Effector memory CD8-positive, alpha-beta T cell (primary cell): Measurements from ENCODE around the gene DHX9.

Source experiments
- ATAC-seq: fragments of 150-1000 bp; cut with Tn5 transposase; replicated peaks from 2 replicates; pipeline ENCODE4 v1.10.0; 2021; ENCODE audit warnings: mild to moderate bottlenecking, moderate library complexity
- DNase-seq, 3 experiments: peaks; one replicate each; pipeline ENCODE4 v3.0.0; 2021
- H3K27ac Mint-ChIP-seq, 2 donors: one replicate each; pipeline ENCODE4 v1.8.0; 2022; ENCODE audit warnings: mild to moderate bottlenecking in 2 of 2, mixed read lengths in 2 of 2, moderate library complexity in 2 of 2
- H3K27me3 Mint-ChIP-seq, 2 donors: one replicate each; pipeline ENCODE4 v1.8.0; 2022; ENCODE audit warnings: mixed read lengths in 2 of 2
- H3K36me3 Mint-ChIP-seq: one replicate; pipeline ENCODE4 v1.8.0; 2022; ENCODE audit warnings: mild to moderate bottlenecking, moderate library complexity, mixed read lengths; ENCODE audit not compliant: insufficient read depth
- H3K4me1 Mint-ChIP-seq, 2 donors: one replicate each; pipeline ENCODE4 v1.8.0; 2022; ENCODE audit warnings: low read depth in 2 of 2, mixed read lengths in 2 of 2
- H3K4me3 Mint-ChIP-seq, 2 donors: one replicate each; pipeline ENCODE4 v1.8.0; 2022; ENCODE audit warnings: mild to moderate bottlenecking in 2 of 2, mixed read lengths in 2 of 2, moderate library complexity in 2 of 2
- H3K9me3 Mint-ChIP-seq, 2 donors: one replicate each; pipeline ENCODE4 v1.8.0; 2022; ENCODE audit warnings: mixed read lengths in 2 of 2

The DHX9 gene

DNA sequence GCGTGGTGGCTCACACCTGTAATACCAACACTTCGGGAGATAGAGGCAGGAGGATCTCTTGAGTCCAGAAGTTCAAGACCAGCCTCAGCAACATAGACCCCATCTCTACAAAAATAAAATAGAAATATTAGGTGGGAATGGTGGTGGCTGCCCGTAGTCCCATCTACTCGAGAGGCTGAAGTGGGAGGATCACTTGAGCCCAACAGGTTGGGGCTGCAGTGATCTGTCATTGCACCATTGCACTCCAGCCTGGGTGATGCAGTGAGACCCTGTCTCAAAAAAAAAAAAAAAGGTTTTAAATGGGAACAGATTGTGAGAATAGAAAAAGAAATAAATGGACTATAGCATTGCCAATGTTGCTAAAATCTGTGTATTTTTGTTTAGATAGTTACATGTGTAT is 11.2 kb downstream of the DHX9 start:
- H3K36me3 Mint-ChIP-seq: peaks cover 98% of the 10 kb centered on the region
- H3K4me1 Mint-ChIP-seq: peaks cover 17 to 36% of the 10 kb centered on the region in 2 donors
- H3K9me3 Mint-ChIP-seq: no peaks in the 10 kb centered on the region
- no peaks in the 10 kb centered on the region for H3K27me3 Mint-ChIP-seq
- DNase-seq (no peak), ATAC-seq (no peak)
- peak overlapping the region; percentile 55 to 82 for H3K27ac Mint-ChIP-seq
- H3K4me3 Mint-ChIP-seq: no peak overlapping the region

DNA sequence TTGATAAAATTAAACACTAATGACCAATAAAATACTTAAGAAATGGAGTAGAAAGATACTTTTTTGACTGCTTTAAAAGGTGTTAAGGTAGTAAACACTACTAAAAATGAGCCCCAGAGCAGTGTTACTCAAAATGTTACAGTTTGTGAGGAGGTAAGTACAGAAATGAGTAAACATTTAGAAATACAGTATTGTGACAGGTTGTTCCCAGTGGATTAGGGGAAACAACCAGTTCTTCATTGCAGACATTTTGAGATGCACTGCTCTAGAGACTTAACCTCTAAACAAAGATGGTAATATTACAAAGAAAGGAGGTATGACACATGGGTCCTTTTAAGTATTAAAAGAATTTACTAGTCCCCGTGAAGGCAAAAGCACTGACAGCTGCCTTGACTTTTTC is 12.7 kb downstream of the DHX9 start:
- peak overlapping the region in 1 of 2 donors; percentile 10 for H3K27ac Mint-ChIP-seq
- H3K27me3 Mint-ChIP-seq: no peaks in the 10 kb centered on the region
- no peaks in the 10 kb centered on the region for H3K9me3 Mint-ChIP-seq
- no peak for ATAC-seq
- no peak overlapping the region for H3K4me3 Mint-ChIP-seq
- H3K36me3 Mint-ChIP-seq: peaks cover 98% of the 10 kb centered on the region
- no peak for DNase-seq
- H3K4me1 Mint-ChIP-seq: peaks cover 16 to 23% of the 10 kb centered on the region in 2 donors

DNA sequence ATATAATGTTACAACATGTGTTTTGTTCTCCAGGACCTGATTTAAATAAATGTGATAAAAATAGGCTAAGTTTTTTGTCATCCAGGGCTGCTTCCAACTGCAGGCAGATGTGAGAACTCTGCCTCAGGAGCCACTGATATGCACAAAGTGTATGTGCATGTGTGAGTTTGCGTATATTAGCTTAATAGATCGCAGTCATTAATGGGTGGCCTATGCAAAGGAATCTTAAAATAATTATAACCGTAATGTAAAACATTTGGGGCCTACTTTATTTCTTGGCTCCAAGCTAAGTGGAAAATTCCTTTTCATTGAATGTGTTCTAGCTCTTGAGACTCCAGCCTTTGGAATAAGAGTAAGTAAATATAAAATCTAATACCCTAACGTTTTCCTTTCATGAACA is 16.8 kb downstream of the DHX9 start:
- H3K4me1 Mint-ChIP-seq: no peaks in the 10 kb centered on the region
- H3K27ac Mint-ChIP-seq: peak overlapping the region in 1 of 2 donors; percentile 49
- ATAC-seq (no peak), DNase-seq (no peak)
- no peak overlapping the region for H3K4me3 Mint-ChIP-seq
- H3K27me3 Mint-ChIP-seq: no peaks in the 10 kb centered on the region
- no peaks in the 10 kb centered on the region for H3K9me3 Mint-ChIP-seq
- peaks cover 100% of the 10 kb centered on the region for H3K36me3 Mint-ChIP-seq

DNA sequence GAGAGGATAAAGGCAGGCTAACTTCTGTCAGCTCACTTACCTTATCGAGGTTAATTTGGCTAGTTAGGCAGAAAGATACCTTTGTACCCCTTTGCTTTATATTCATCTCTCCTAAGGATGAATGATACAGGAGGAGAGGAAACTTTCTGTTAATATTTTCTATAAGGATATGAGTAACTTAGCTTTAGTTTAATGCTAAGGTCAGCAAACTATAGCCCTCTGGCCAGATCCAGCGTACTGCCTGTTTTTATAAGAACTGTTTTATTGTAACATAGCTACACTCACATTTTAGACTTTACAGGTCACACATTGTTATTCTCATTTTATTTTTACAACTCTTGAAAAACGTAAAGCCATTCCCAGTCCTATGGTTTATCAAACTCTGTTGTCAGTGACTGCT is 18.1 kb downstream of the DHX9 start:
- H3K27ac Mint-ChIP-seq: no peak overlapping the region
- no peaks in the 10 kb centered on the region for H3K9me3 Mint-ChIP-seq
- H3K4me3 Mint-ChIP-seq: no peak overlapping the region
- ATAC-seq (no peak), DNase-seq (no peak)
- peaks cover 3 to 4% of the 10 kb centered on the region in 2 donors for H3K4me1 Mint-ChIP-seq
- no peaks in the 10 kb centered on the region for H3K27me3 Mint-ChIP-seq
- H3K36me3 Mint-ChIP-seq: peaks cover 100% of the 10 kb centered on the region

DNA sequence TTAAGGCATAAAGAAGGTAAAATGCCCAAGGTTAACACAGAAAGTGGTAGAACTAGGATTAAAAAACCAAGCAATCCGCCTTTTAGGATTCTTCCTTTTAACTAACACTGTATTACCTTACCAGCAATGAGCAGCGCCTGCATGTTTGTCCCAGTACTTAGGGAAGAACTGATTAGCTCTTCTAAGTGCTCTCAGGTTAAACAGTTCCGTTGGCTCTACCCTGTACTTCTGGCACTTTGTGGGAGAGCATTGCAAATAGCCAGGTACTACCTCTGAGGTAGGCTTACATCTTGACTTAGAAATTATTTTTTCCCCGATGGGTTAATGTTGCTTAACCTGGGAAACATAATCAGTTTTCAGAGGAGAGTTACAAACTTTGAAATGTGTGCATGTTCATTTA is 21.5 kb downstream of the DHX9 start:
- Mint-ChIP-seq H3K4me1 (peaks cover 4 to 11% of the 10 kb centered on the region in 2 donors), H3K27me3 (no peaks in the 10 kb centered on the region), H3K9me3 (no peaks in the 10 kb centered on the region), H3K27ac (no peak overlapping the region), H3K4me3 (no peak overlapping the region), H3K36me3 (peaks cover 94% of the 10 kb centered on the region)
- no peak for ATAC-seq
- no peak for DNase-seq

DNA sequence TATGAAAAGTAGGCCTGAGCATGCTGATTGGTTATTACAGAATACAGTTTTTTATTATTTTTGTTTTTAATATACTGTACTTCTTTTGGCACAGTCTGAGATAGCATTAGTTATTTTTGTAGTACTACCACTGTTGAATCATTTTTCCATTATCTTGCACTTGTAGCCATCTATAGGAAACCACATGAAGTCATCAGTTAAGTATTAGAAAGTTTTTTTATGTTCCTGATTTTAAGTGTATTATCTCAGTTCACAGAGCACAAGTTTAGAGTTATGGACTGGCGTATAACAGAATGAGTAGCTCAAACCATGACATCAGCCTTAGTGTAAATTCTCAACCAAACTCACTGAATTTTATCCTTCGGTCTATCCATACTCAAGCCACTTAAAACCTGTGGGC is 22.8 kb downstream of the DHX9 start:
- H3K4me1 Mint-ChIP-seq: peaks cover 6 to 13% of the 10 kb centered on the region in 2 donors
- ATAC-seq: no peak
- DNase-seq: no peak
- peaks cover 94% of the 10 kb centered on the region for H3K36me3 Mint-ChIP-seq
- no peak overlapping the region for H3K4me3 Mint-ChIP-seq
- H3K9me3 Mint-ChIP-seq: no peaks in the 10 kb centered on the region
- no peaks in the 10 kb centered on the region for H3K27me3 Mint-ChIP-seq
- H3K27ac Mint-ChIP-seq: no peak overlapping the region

GRCh38 chr1:182862827-182863226 is 23.7 kb downstream of the DHX9 start:
- Mint-ChIP-seq H3K27ac (no peak overlapping the region), H3K36me3 (peaks cover 94% of the 10 kb centered on the region), H3K4me3 (no peak overlapping the region), H3K27me3 (no peaks in the 10 kb centered on the region), H3K9me3 (no peaks in the 10 kb centered on the region), H3K4me1 (peaks cover 6 to 13% of the 10 kb centered on the region in 2 donors)
- DNase-seq (no peak), ATAC-seq (no peak)

GRCh38 chr1:182863940-182864339 is 24.8 kb downstream of the DHX9 start:
- Mint-ChIP-seq H3K36me3 (peaks cover 94% of the 10 kb centered on the region), H3K4me3 (no peak overlapping the region), H3K27me3 (no peaks in the 10 kb centered on the region), H3K27ac (peak overlapping the region; percentile 32), H3K9me3 (no peaks in the 10 kb centered on the region), H3K4me1 (peaks cover 6 to 13% of the 10 kb centered on the region in 2 donors)
- no peak for ATAC-seq
- no peak for DNase-seq

GRCh38 chr1:182867861-182868260 is 28.7 kb downstream of the DHX9 start:
- Mint-ChIP-seq H3K4me1 (peaks cover 4 to 10% of the 10 kb centered on the region in 2 donors), H3K9me3 (no peaks in the 10 kb centered on the region), H3K4me3 (no peak overlapping the region), H3K27ac (peak overlapping the region in 1 of 2 donors; percentile 63), H3K36me3 (peaks cover 94% of the 10 kb centered on the region), H3K27me3 (no peaks in the 10 kb centered on the region)
- ATAC-seq (no peak), DNase-seq (no peak)

DNA sequence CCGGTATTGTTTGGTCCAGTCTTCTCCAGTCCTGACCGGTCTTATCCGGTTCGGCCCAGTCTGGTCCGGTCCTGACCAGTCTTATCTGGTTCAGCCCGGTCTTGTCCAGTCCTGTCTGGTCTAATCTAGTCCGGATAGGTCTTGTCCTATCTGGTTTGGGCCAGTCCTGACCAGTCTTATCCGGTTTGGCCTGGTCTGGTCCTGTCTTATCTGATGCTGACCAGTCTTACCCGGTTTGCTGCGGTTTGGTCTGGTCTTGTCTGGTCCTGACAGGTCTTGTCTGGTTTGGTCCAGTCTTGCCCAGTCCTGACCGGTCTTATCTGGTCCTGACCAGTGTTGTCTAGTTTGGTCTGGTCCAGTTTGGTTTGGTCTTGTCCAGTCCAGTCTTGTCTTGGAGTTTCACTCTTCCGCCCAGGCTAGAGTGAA is 30.1 kb downstream of the DHX9 start:
- no peak overlapping the region for H3K4me3 Mint-ChIP-seq
- DNase-seq (no peak), ATAC-seq (no peak)
- no peaks in the 10 kb centered on the region for H3K27me3 Mint-ChIP-seq
- no peaks in the 10 kb centered on the region for H3K9me3 Mint-ChIP-seq
- peaks cover 8 to 10% of the 10 kb centered on the region in 2 donors for H3K4me1 Mint-ChIP-seq
- no peak overlapping the region for H3K27ac Mint-ChIP-seq
- H3K36me3 Mint-ChIP-seq: peaks cover 97% of the 10 kb centered on the region

DNA sequence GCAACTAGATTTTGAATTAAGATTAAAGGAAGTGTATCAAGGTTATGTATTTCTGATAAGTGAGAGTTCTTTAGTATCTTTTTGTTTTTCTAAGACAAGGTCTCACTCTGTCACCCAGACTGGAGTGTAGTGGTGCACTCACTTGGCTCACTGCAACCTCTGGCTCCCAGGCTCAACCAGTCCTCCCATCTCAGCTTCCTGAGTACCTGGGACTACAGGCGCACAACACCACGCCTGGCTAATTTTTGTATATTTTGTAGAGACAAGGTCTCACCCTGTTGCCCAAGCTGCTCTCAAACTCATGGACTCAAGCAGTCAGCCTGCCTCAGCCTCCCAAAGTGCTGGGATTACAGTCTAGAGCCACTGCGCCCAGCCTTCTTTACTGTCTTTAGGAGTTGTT is 33.7 kb downstream of the DHX9 start:
- ATAC-seq: no peak
- Mint-ChIP-seq H3K27me3 (no peaks in the 10 kb centered on the region), H3K27ac (peak overlapping the region; percentile 0 to 10), H3K4me1 (peaks cover 3 to 9% of the 10 kb centered on the region in 2 donors), H3K9me3 (no peaks in the 10 kb centered on the region), H3K36me3 (peaks cover 97% of the 10 kb centered on the region), H3K4me3 (no peak overlapping the region)
- DNase-seq: no peak

GRCh38 chr1:182875889-182876288 is 36.7 kb downstream of the DHX9 start:
- Mint-ChIP-seq H3K4me3 (no peak overlapping the region), H3K9me3 (no peaks in the 10 kb centered on the region), H3K27ac (no peak overlapping the region), H3K4me1 (peaks cover 3 to 9% of the 10 kb centered on the region in 2 donors), H3K27me3 (no peaks in the 10 kb centered on the region), H3K36me3 (peaks cover 100% of the 10 kb centered on the region)
- DNase-seq: no peak
- ATAC-seq: no peak

GRCh38 chr1:182877331-182877730 is 38.2 kb downstream of the DHX9 start:
- H3K4me3 Mint-ChIP-seq: no peak overlapping the region
- ATAC-seq: no peak
- peaks cover 100% of the 10 kb centered on the region for H3K36me3 Mint-ChIP-seq
- peaks cover 2 to 9% of the 10 kb centered on the region in 2 donors for H3K4me1 Mint-ChIP-seq
- peak overlapping the region in 1 of 2 donors; percentile 29 for H3K27ac Mint-ChIP-seq
- H3K9me3 Mint-ChIP-seq: no peaks in the 10 kb centered on the region
- DNase-seq: no peak
- H3K27me3 Mint-ChIP-seq: no peaks in the 10 kb centered on the region

- peaks cover 100% of the 10 kb centered on the region for H3K36me3 Mint-ChIP-seq
- H3K27ac Mint-ChIP-seq: no peak overlapping the region
- no peaks in the 10 kb centered on the region for H3K27me3 Mint-ChIP-seq
- no peaks in the 10 kb centered on the region for H3K9me3 Mint-ChIP-seq
- DNase-seq (no peak), ATAC-seq (no peak)
- H3K4me3 Mint-ChIP-seq: no peak overlapping the region
- peaks cover 2 to 9% of the 10 kb centered on the region in 2 donors for H3K4me1 Mint-ChIP-seq
Observed at GRCh38 chr1:182877842-182878241, 38.7 kb downstream of the DHX9 start.

GRCh38 chr1:182884872-182885271 is 45.7 kb downstream of the DHX9 start:
- peaks cover 90% of the 10 kb centered on the region for H3K36me3 Mint-ChIP-seq
- no peak overlapping the region for H3K4me3 Mint-ChIP-seq
- no peaks in the 10 kb centered on the region for H3K9me3 Mint-ChIP-seq
- no peak overlapping the region for H3K27ac Mint-ChIP-seq
- H3K4me1 Mint-ChIP-seq: peaks cover 9 to 24% of the 10 kb centered on the region in 2 donors
- H3K27me3 Mint-ChIP-seq: no peaks in the 10 kb centered on the region
- DNase-seq (no peak), ATAC-seq (no peak)
